H9 (cell line): ENCODE measurements around the gene ITSN1. TPM values are rescaled to one million over a fixed set of nuclear protein-coding genes. Genes with fewer than 3 reads are reported as not detected.

Experiments
- DNase-seq: peaks from one replicate; pipeline ENCODE4 v3.0.0-alpha.2; 2017
- H2AFZ ChIP-seq: one replicate; pipeline ENCODE4 v1.6.1; 2013; ENCODE audit warnings: mild to moderate bottlenecking, low read length, control low read depth, moderate library complexity
- H2AK5ac ChIP-seq: 2 replicates; pipeline ENCODE4 v1.6.1; 2013; ENCODE audit warnings: low read length, control low read depth, mixed read lengths; ENCODE audit not compliant: insufficient read length
- H2BK120ac ChIP-seq: one replicate; pipeline ENCODE4 v1.6.1; 2013; ENCODE audit warnings: low read depth, mild to moderate bottlenecking, low read length, control low read depth, inconsistent platforms; ENCODE audit not compliant: poor library complexity, severe bottlenecking
- H2BK12ac ChIP-seq: 2 replicates; pipeline ENCODE4 v1.6.1; 2013; ENCODE audit warnings: low read length, control low read depth, mixed read lengths, low read depth; ENCODE audit not compliant: insufficient read length
- H2BK15ac ChIP-seq: 2 replicates; pipeline ENCODE4 v1.6.1; 2013; ENCODE audit warnings: low read depth, low read length, control low read depth
- H2BK20ac ChIP-seq: one replicate; pipeline ENCODE4 v1.6.1; 2013; ENCODE audit warnings: low read depth, mild to moderate bottlenecking, low read length, control low read depth, inconsistent platforms; ENCODE audit not compliant: poor library complexity, severe bottlenecking
- H2BK5ac ChIP-seq: 2 replicates; pipeline ENCODE4 v1.6.1; 2013; ENCODE audit warnings: low read length, control low read depth, mixed read lengths; ENCODE audit not compliant: insufficient read length
- H3K14ac ChIP-seq: 2 replicates; pipeline ENCODE4 v1.6.1; 2013; ENCODE audit warnings: low read length, control low read depth; ENCODE audit not compliant: insufficient read depth
- H3K18ac ChIP-seq: 2 replicates; pipeline ENCODE4 v1.6.1; 2013; ENCODE audit warnings: low read depth, mild to moderate bottlenecking, mixed read lengths, low read length, control low read depth; ENCODE audit not compliant: insufficient read length
- H3K23ac ChIP-seq: 2 replicates; pipeline ENCODE4 v1.6.1; 2013; ENCODE audit warnings: low read length, control low read depth, mixed read lengths, low read depth; ENCODE audit not compliant: insufficient read length
- H3K23me2 ChIP-seq: 2 replicates; pipeline ENCODE4 v1.6.1; 2013; ENCODE audit warnings: low read depth, mild to moderate bottlenecking, mixed read lengths, low read length, control low read depth; ENCODE audit not compliant: insufficient read length, poor library complexity, severe bottlenecking
- H3K27ac ChIP-seq: 2 replicates; pipeline ENCODE4 v1.5.1; 2013; ENCODE audit warnings: low read length, control low read depth, mixed read lengths, low read depth; ENCODE audit not compliant: insufficient read length
- H3K27me3 ChIP-seq: 2 replicates; pipeline ENCODE4 v1.6.1; 2013; ENCODE audit warnings: low read length, control low read depth, inconsistent platforms; ENCODE audit not compliant: insufficient read depth
- H3K4ac ChIP-seq: 2 replicates; pipeline ENCODE4 v1.6.1; 2013; ENCODE audit warnings: low read depth, mild to moderate bottlenecking, control low read depth, inconsistent platforms, low read length, moderate library complexity
- H3K4me1 ChIP-seq: 2 replicates; pipeline ENCODE4 v1.6.1; 2013; ENCODE audit warnings: low read length, control low read depth, inconsistent platforms; ENCODE audit not compliant: insufficient read depth
- H3K4me2 ChIP-seq: 2 replicates; pipeline ENCODE4 v1.6.1; 2013; ENCODE audit warnings: low read length, control low read depth, mixed read lengths; ENCODE audit not compliant: insufficient read length, insufficient read depth
- H3K56ac ChIP-seq: 2 replicates; pipeline ENCODE4 v1.6.1; 2013; ENCODE audit warnings: low read depth, mild to moderate bottlenecking, mixed read lengths, low read length, control low read depth; ENCODE audit not compliant: insufficient read length
- H3K79me1 ChIP-seq: 2 replicates; pipeline ENCODE4 v1.6.1; 2013; ENCODE audit warnings: low read depth, mild to moderate bottlenecking, moderate library complexity, low read length, control low read depth, inconsistent platforms; ENCODE audit not compliant: insufficient read depth, poor library complexity, severe bottlenecking
- H3K79me2 ChIP-seq: 2 replicates; pipeline ENCODE4 v1.6.1; 2013; ENCODE audit warnings: low read length, control low read depth, inconsistent platforms; ENCODE audit not compliant: insufficient read depth
- H3K9ac ChIP-seq: 2 replicates; pipeline ENCODE4 v1.6.1; 2013; ENCODE audit warnings: low read length, control low read depth, mixed read lengths; ENCODE audit not compliant: insufficient read length; ENCODE audit errors: extremely low read depth
- H3K9me3 ChIP-seq: one replicate; pipeline ENCODE4 v1.6.1; 2013; ENCODE audit warnings: low read depth, low read length, inconsistent platforms; ENCODE audit not compliant: control insufficient read depth
- H3T11ph ChIP-seq: one replicate; pipeline ENCODE4 v1.6.1; 2013; ENCODE audit warnings: mild to moderate bottlenecking, low read length, control low read depth, inconsistent platforms
- H4K20me1 ChIP-seq: one replicate; pipeline ENCODE4 v1.6.1; 2013; ENCODE audit not compliant: control insufficient read depth, insufficient read length, insufficient read depth
- H4K5ac ChIP-seq: 2 replicates; pipeline ENCODE4 v1.6.1; 2013; ENCODE audit warnings: low read depth, mild to moderate bottlenecking, mixed read lengths, low read length, control low read depth; ENCODE audit not compliant: insufficient read length
- H4K8ac ChIP-seq: replicated peaks from 2 replicates; pipeline ENCODE4 v1.6.1; 2013; ENCODE audit warnings: low read length, control low read depth, mixed read lengths, low read depth; ENCODE audit not compliant: insufficient read length
- H4K91ac ChIP-seq: 2 replicates; pipeline ENCODE4 v1.6.1; 2013; ENCODE audit warnings: low read depth, mild to moderate bottlenecking, moderate library complexity, mixed read lengths, low read length, control low read depth; ENCODE audit not compliant: insufficient read length
- H3K27ac Mint-ChIP-seq, 3 experiments: 2 replicates in 2 of 3; 3 replicates in 1 of 3; pipeline ENCODE4 v1.8.0; 2020 to 2021; ENCODE audit warnings: mixed read lengths in 3 of 3, mild to moderate bottlenecking in 1 of 3, moderate library complexity in 1 of 3
- H3K27me3 Mint-ChIP-seq: 2 replicates; pipeline ENCODE4 v1.8.0; 2021; ENCODE audit warnings: low read depth, mild to moderate bottlenecking, moderate library complexity, mixed read lengths
- H3K36me3 Mint-ChIP-seq, 3 experiments: 2 replicates in 2 of 3; 3 replicates in 1 of 3; pipeline ENCODE4 v1.8.0; 2020 to 2021; ENCODE audit warnings: low read depth in 3 of 3, mixed read lengths in 3 of 3; ENCODE audit not compliant: insufficient read depth in 1 of 3
- H3K4me1 Mint-ChIP-seq, 2 experiments: 2 replicates each; pipeline ENCODE4 v1.8.0; 2020; ENCODE audit warnings: mixed read lengths in 2 of 2
- H3K4me3 Mint-ChIP-seq, 2 experiments: 2 replicates in 1 of 2; 3 replicates in 1 of 2; pipeline ENCODE4 v1.8.0; 2020 to 2021; ENCODE audit warnings: mild to moderate bottlenecking in 2 of 2, mixed read lengths in 2 of 2, moderate library complexity in 1 of 2
- H3K9me3 Mint-ChIP-seq, 2 experiments: 2 replicates in 1 of 2; 3 replicates in 1 of 2; pipeline ENCODE4 v1.8.0; 2020; ENCODE audit warnings: mild to moderate bottlenecking in 2 of 2, mixed read lengths in 2 of 2, moderate library complexity in 1 of 2
- CTCF ChIP-seq: fragments of 200-600 bp; sonication (generic); conservative IDR thresholded peaks from 3 replicates; pipeline ENCODE4 v1.8.0; 2021; ENCODE audit warnings: antibody characterized with exemption, mild to moderate bottlenecking
- WGBS: extraction: QIAGEN DNeasy Blood & Tissue Kit; methylation state at CpG from one replicate; pipeline ENCODE4 v1.1.7; 2013; ENCODE audit warnings: missing lambda C conversion rate, low lambda C conversion rate, mixed read lengths; ENCODE audit not compliant: insufficient read length; ENCODE audit errors: extremely low coverage; 5-methylcytosine and 5-hydroxymethylcytosine counted together
- total RNA-seq: library from RNA; stranded (reverse); gene quantifications from 2 replicates; pipeline ENCODE4 v1.2.1, GENCODE V29; 2021

The ITSN1 gene
- total RNA-seq, 1 experiment from 2014 or later: 94.2 TPM

GRCh38 chr21:33884376-33885171 is 242.3 kb downstream of the ITSN1 start:
- Histone ChIP-seq H3K79me1 (no peaks in the 10 kb centered on the region), H3K4ac (no peak overlapping the region), H2AFZ (no peak overlapping the region), H3K23ac (no peak overlapping the region), H2BK20ac (no peak overlapping the region), H3K27me3 (no peaks in the 10 kb centered on the region), H3K79me2 (no peaks in the 10 kb centered on the region), H2BK120ac (no peak overlapping the region), H2BK12ac (no peak overlapping the region), H3K14ac (no peak overlapping the region), H2BK5ac (no peak overlapping the region), H2BK15ac (no peak overlapping the region), H4K8ac (no peak overlapping the region), H3K56ac (no peak overlapping the region), H3K9me3 (no peaks in the 10 kb centered on the region), H3K4me2 (no peak overlapping the region), H4K91ac (no peak overlapping the region), H4K20me1 (no peaks in the 10 kb centered on the region), H3K18ac (no peak overlapping the region), H3K27ac (no peak overlapping the region), H4K5ac (no peak overlapping the region), H3K4me1 (no peaks in the 10 kb centered on the region; the same call in 1 of the 2 replicates), H2AK5ac (no peak overlapping the region), H3K9ac (no peak overlapping the region), H3K23me2 (no peaks in the 10 kb centered on the region), H3T11ph (no peak overlapping the region)
- no peak for TF ChIP-seq CTCF
- H3K4me1 Mint-ChIP-seq: peaks cover 11 to 14% of the 10 kb centered on the region in 2 experiments
- no peak for DNase-seq
- H3K4me3 Mint-ChIP-seq: no peak overlapping the region; a peak in 1 of 5 replicates
- H3K27me3 Mint-ChIP-seq: peaks cover 2% of the 10 kb centered on the region; the same call in 1 of the 2 replicates
- no peaks in the 10 kb centered on the region for H3K9me3 Mint-ChIP-seq
- no CpG with 5 or more reads among the region's 20 CpGs for WGBS
- peak overlapping the region in 1 of 3 experiments; percentile 4; a peak in 2 of 7 replicates for H3K27ac Mint-ChIP-seq
- H3K36me3 Mint-ChIP-seq: no peaks in the 10 kb centered on the region
